HG03378 (cell line): ENCODE data around the gene ASTN2.

ENCODE experiments used
- ATAC-seq: cut with Tn5 transposase; IDR thresholded peaks from one replicate; pipeline ENCODE4 v1.9.1; 2021; ENCODE audit warnings: mild to moderate bottlenecking, moderate library complexity; ENCODE audit not compliant: unreplicated experiment

The ASTN2 gene

DNA sequence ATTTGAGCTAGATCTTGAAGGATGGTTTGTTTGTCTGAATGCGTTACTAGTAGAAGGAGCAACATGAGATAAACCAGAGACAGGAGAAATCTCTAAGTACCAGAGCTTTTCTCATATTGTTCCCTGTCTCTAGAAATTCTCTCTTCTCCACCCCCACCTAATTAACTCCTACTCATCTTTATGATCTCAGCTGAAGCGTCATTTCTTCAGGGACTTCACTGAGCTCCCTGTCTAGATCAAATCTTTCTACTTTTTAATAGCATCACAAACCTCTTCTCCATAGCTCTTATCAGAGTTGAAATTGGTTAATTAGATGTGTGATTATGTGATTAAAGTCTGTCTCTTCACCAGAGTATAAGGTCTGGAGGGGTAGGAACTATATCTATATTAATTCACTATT lies 1035.0 kb downstream of the ASTN2 start:
- ATAC-seq = no peak

DNA sequence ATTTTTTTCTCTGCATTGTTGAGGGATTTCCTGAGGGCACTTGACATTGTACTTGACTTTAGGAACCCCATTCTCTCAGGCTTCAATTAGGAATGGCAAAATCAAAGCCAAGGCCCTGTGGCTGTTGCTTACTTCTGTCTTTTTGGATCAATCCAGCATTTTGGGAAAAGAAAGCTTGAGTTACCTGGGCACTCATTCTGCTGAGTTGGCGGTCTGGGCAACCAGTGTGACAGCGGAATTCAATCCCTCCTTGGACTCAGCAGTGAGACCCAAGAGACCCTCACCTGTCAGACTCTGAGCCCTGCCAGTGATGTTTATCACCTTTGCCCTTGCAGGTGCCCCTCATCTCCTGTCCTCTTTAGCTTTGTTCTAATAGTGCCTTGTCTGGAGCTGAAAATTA lies 1036.0 kb downstream of the ASTN2 start:
- ATAC-seq = no peak

DNA sequence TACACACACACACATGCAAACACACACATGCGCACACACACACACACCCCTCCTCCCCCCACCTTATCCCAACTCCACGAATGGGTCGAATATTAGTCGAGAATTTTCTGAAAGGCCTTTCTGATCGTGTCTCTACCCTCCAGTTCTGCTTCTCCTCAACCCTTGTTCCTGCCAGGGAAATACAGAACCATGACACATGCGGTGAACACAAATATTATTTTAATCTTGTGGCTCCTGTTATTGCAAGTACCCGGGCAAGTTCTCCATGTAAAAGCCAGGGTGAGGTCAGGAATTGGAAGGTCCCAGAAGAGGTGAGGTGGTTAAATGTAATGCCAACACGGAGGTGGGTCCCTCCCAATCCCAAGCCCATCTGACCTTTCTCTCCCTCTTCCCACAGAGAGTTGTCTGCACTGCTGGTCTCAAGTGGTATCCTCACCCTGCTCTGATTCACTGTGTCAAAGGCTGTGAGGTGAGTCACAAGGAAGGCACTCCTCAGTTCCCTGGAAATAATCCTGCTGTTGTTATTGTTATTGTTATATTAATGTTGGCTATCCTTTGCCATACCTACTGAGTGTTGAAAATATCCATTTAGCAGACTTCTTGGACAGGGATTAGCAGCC lies 1037.6 kb downstream of the ASTN2 start:
- ATAC-seq = no peak
